Kidney (tissue), 14 donors: ENCODE measurements around the gene MAPKAP1. TPM values are rescaled to one million over a fixed set of nuclear protein-coding genes. Genes with fewer than 3 reads are reported as not detected.

Experiments used
- DNase-seq, 5 donors: peaks; one replicate each; pipeline ENCODE4 v3.0.0-alpha.2; 2013 to 2020
- FAIRE-seq: peaks from 2 replicates; lab custom pipeline; 2012; peaks lifted over from hg19 to GRCh38; lab: Jason Lieb, UNC
- H3K27ac ChIP-seq, 2 donors: one replicate each; pipeline ENCODE4 v1.7.0; 2013; ENCODE audit warnings: low read depth in 2 of 2, low read length in 2 of 2, inconsistent platforms in 1 of 2
- H3K27me3 ChIP-seq: one replicate; pipeline ENCODE4 v1.7.1; 2013; ENCODE audit warnings: low read length, inconsistent platforms; ENCODE audit not compliant: control insufficient read depth, insufficient read depth
- H3K36me3 ChIP-seq, 3 donors: one replicate each; pipeline versions ENCODE4 v1.7.0 to v1.7.1; 2013; ENCODE audit warnings: low read length in 3 of 3, control low read depth in 1 of 3, inconsistent platforms in 1 of 3; ENCODE audit not compliant: insufficient read depth in 3 of 3, control insufficient read depth in 2 of 3
- H3K4me1 ChIP-seq, 3 donors: one replicate each; pipeline versions ENCODE4 v1.7.0 to v1.7.1; 2013; ENCODE audit warnings: low read length in 3 of 3, inconsistent platforms in 1 of 3, low read depth in 1 of 3; ENCODE audit not compliant: control insufficient read depth in 2 of 3, insufficient read depth in 2 of 3
- H3K4me3 ChIP-seq, 3 donors: one replicate each; pipeline versions ENCODE4 v1.7.0 to v1.8.1; 2013; ENCODE audit warnings: low read length in 3 of 3, control low read depth in 1 of 3, inconsistent platforms in 1 of 3
- H3K9ac ChIP-seq, 3 donors: one replicate each; pipeline versions ENCODE4 v1.7.0 to v1.7.1; 2013; ENCODE audit warnings: low read length in 3 of 3, control low read depth in 1 of 3, inconsistent platforms in 1 of 3
- H3K9me3 ChIP-seq, 3 donors: one replicate each; pipeline versions ENCODE4 v1.7.0 to v1.7.1; 2013; ENCODE audit warnings: low read length in 3 of 3, control low read depth in 1 of 3, inconsistent platforms in 1 of 3; ENCODE audit not compliant: control insufficient read depth in 2 of 3, insufficient read depth in 1 of 3
- intact Hi-C: fragments of 100-400 bp; cut with DNase I; formaldehyde crosslinking; loops from one replicate; pipeline ENCODE4 v1.11.1; 2022
- polyA plus RNA-seq: library from polyadenylated mRNA; stranded (reverse); fragments of 350-450 nt; fragmentation: Illumina TruSeq; extraction: RNeasy Lipid Tissue Mini Kit (QIAGEN cat#74804); gene quantifications from one replicate; pipeline ENCODE4 v1.2.3, GENCODE V29; 2014; ENCODE audit warnings: low read depth, low replicate concordance; ENCODE audit not compliant: insufficient read depth
- total RNA-seq: library from RNA; stranded (reverse); fragmentation: NEBNext Ultra II Directional; extraction: Animal tissue kit (Norgen Biotek cat#: 25700); gene quantifications from one replicate; pipeline ENCODE4 v1.2.1, GENCODE V29; 2021
- TF ChIP-seq, protein P1 (sequence below): IDR thresholded peaks from 3 replicates; pipeline ENCODE4 v1.5.1; 2012; ENCODE audit warnings: mild to moderate bottlenecking, moderate library complexity, borderline replicate concordance; ENCODE audit not compliant: insufficient read depth; ENCODE audit errors: extremely low read depth
- donor health status: control.
- donor health status: control.
- donor health status: control.
- donor health status: control.
- donor health status: control.
- donor health status: DM: yes; HTN: yes; CAD: no.
- donor health status: Normal renal cell carcinoma (clear cell type).

Gene MAPKAP1
- total and polyA plus RNA-seq, 2 donors from 2014 or later: 70.5 to 99.4 TPM

DNA sequence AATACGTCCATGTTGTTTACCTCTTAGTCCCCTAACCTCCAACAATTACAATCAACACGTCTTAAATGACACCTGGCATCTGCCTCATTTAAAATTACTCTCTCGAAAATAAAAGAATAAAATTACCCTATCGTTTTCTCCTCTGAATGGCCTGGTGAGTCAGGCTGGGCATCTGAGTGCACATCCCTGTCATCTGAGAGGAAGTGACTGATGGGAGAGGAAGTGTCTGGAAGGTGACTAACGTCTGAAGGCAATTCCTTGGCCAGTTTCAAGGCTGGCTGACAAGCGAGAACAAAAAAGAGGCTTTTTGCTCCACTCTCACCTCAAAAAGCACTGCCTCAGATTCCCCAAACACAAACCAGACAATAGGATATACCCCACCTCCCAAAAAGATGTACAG lies 57.7 kb downstream of the MAPKAP1 start:
- H3K27me3 ChIP-seq: no peaks in the 10 kb centered on the region
- DNase-seq: peak in 1 of 5 donors; percentile 29
- TF ChIP-seq, protein P1, sequence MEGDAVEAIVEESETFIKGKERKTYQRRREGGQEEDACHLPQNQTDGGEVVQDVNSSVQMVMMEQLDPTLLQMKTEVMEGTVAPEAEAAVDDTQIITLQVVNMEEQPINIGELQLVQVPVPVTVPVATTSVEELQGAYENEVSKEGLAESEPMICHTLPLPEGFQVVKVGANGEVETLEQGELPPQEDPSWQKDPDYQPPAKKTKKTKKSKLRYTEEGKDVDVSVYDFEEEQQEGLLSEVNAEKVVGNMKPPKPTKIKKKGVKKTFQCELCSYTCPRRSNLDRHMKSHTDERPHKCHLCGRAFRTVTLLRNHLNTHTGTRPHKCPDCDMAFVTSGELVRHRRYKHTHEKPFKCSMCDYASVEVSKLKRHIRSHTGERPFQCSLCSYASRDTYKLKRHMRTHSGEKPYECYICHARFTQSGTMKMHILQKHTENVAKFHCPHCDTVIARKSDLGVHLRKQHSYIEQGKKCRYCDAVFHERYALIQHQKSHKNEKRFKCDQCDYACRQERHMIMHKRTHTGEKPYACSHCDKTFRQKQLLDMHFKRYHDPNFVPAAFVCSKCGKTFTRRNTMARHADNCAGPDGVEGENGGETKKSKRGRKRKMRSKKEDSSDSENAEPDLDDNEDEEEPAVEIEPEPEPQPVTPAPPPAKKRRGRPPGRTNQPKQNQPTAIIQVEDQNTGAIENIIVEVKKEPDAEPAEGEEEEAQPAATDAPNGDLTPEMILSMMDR: no peak
- H3K27ac ChIP-seq: no peak overlapping the region
- intact Hi-C loops: no loop called here
- H3K9me3 ChIP-seq: no peaks in the 10 kb centered on the region
- H3K9ac ChIP-seq: no peak overlapping the region
- peaks cover 0 to 2% (median 0%) of the 10 kb centered on the region in 3 donors for H3K36me3 ChIP-seq
- FAIRE-seq: no peak
- H3K4me1 ChIP-seq: no peaks in the 10 kb centered on the region
- no peak overlapping the region for H3K4me3 ChIP-seq

DNA sequence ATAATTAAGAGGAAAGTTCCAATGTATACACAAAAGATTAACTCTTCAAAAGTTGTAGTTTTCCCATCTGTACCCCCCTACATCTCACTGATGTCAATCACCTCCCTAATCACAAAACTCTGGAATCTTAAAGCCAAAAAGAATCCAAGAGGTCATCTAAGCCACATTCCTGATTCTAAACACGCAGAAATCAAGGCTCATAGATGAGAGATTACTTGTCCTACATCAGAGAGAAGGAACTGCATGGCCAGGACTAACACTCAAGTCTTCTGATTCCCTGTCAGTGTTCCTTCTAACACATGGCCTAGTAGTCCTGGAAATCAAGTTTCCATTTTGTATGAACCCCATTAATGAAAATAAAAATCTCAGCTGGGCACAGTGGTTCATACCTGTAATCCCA lies 58.7 kb downstream of the MAPKAP1 start:
- no peak overlapping the region for H3K9ac ChIP-seq
- H3K4me3 ChIP-seq: no peak overlapping the region
- DNase-seq (no peak), FAIRE-seq (no peak)
- H3K27me3 ChIP-seq: no peaks in the 10 kb centered on the region
- H3K9me3 ChIP-seq: no peaks in the 10 kb centered on the region
- no peak overlapping the region for H3K27ac ChIP-seq
- no peaks in the 10 kb centered on the region for H3K4me1 ChIP-seq
- H3K36me3 ChIP-seq: peaks cover 0 to 2% (median 0%) of the 10 kb centered on the region in 3 donors
- intact Hi-C loops: no loop called here
- TF ChIP-seq, protein P1: no peak

- no peaks in the 10 kb centered on the region for H3K27me3 ChIP-seq
- H3K27ac ChIP-seq: no peak overlapping the region
- FAIRE-seq (peak; percentile 69), DNase-seq (peak in 2 of 5 donors; percentile 30 to 61)
- H3K4me3 ChIP-seq: peak overlapping the region in 1 of 3 donors; percentile 25
- no peaks in the 10 kb centered on the region for H3K9me3 ChIP-seq
- H3K36me3 ChIP-seq: no peaks in the 10 kb centered on the region
- no peaks in the 10 kb centered on the region for H3K4me1 ChIP-seq
- TF ChIP-seq, protein P1: no peak
- intact Hi-C loops: no loop called here
- no peak overlapping the region for H3K9ac ChIP-seq
Observed at GRCh38 chr9:125646621-125647100, 60.3 kb downstream of the MAPKAP1 start.

- Histone ChIP-seq H3K4me3 (no peak overlapping the region), H3K27ac (no peak overlapping the region), H3K27me3 (no peaks in the 10 kb centered on the region), H3K9me3 (no peaks in the 10 kb centered on the region), H3K36me3 (no peaks in the 10 kb centered on the region), H3K9ac (no peak overlapping the region), H3K4me1 (no peaks in the 10 kb centered on the region)
- TF ChIP-seq, protein P1: no peak
- FAIRE-seq: no peak
- intact Hi-C loops: no loop called here
- no peak for DNase-seq
Observed at GRCh38 chr9:125646217-125646616, 60.8 kb downstream of the MAPKAP1 start.
